ENCODE data around the gene UTP4.
"Not testable (repeated sequence)": the region's sequence is repeated elsewhere in the genome, so short reads cannot be mapped to it uniquely, and the experiment has no call there.

Gene UTP4

GRCh38 chr16:69131839-69132423 lies 518 bp upstream of the UTP4 start:
- peak; percentile 69 for DNase-seq

GRCh38 chr16:69133373-69133954 lies 1.0 kb downstream of the UTP4 start:
- DNase-seq, result no peak

GRCh38 chr16:69138608-69139007 lies 6.2 kb downstream of the UTP4 start:
- DNase-seq, result no peak

GRCh38 chr16:69139464-69139863 lies 7.0 kb downstream of the UTP4 start:
- DNase-seq, result not testable (repeated sequence)

- DNase-seq, result no peak
Measured at GRCh38 chr16:69141014-69141413, 8.6 kb downstream of the UTP4 start.

GRCh38 chr16:69141936-69142335 lies 9.5 kb downstream of the UTP4 start:
- DNase-seq, result no peak

- DNase-seq, result no peak
Measured at GRCh38 chr16:69143116-69143515, 10.7 kb downstream of the UTP4 start.

GRCh38 chr16:69145658-69146057 lies 13.2 kb downstream of the UTP4 start:
- DNase-seq, result no peak

GRCh38 chr16:69149621-69150020 lies 17.2 kb downstream of the UTP4 start:
- DNase-seq, result not testable (repeated sequence)

- no peak for DNase-seq
Measured at GRCh38 chr16:69150146-69150865, 17.9 kb downstream of the UTP4 start.

- no peak for DNase-seq
Measured at GRCh38 chr16:69157196-69157595, 24.7 kb downstream of the UTP4 start.

GRCh38 chr16:69160192-69160591 lies 27.7 kb downstream of the UTP4 start:
- DNase-seq, result no peak

- DNase-seq, result no peak
Measured at GRCh38 chr16:69165584-69165983, 33.1 kb downstream of the UTP4 start.

GRCh38 chr16:69166221-69166833 lies 33.9 kb downstream of the UTP4 start:
- DNase-seq, result peak; percentile 49

- no peak for DNase-seq
Measured at GRCh38 chr16:69166946-69167930, 34.8 kb downstream of the UTP4 start.

GRCh38 chr16:69169051-69169450 lies 36.6 kb downstream of the UTP4 start:
- DNase-seq, result no peak

GRCh38 chr16:69169607-69170352 lies 37.3 kb downstream of the UTP4 start:
- no peak for DNase-seq

GRCh38 chr16:69171325-69172084 lies 39.1 kb downstream of the UTP4 start:
- DNase-seq, result no peak

GRCh38 chr16:69176033-69176800 lies 43.8 kb downstream of the UTP4 start:
- no peak for DNase-seq

GRCh38 chr16:69179328-69180010 lies 47.0 kb downstream of the UTP4 start:
- DNase-seq, result no peak
